Activated CD4-positive, alpha-beta T cell treated with anti-CD3 and anti-CD28 coated beads, Interleukin-2, amount 50 U/mL, for 24 hours (primary cell): Measurements from ENCODE around the gene TSPAN3.
A peak's percentile ranks its signal among the peaks of the same experiment; 100 is the strongest.

ENCODE experiments used
- DNase-seq, 2 donors: peaks; one replicate each; pipeline ENCODE4 v3.0.0-alpha.2; 2020; ENCODE audit warnings: low read depth in 1 of 2, low spot score in 1 of 2

TSPAN3 gene

DNA sequence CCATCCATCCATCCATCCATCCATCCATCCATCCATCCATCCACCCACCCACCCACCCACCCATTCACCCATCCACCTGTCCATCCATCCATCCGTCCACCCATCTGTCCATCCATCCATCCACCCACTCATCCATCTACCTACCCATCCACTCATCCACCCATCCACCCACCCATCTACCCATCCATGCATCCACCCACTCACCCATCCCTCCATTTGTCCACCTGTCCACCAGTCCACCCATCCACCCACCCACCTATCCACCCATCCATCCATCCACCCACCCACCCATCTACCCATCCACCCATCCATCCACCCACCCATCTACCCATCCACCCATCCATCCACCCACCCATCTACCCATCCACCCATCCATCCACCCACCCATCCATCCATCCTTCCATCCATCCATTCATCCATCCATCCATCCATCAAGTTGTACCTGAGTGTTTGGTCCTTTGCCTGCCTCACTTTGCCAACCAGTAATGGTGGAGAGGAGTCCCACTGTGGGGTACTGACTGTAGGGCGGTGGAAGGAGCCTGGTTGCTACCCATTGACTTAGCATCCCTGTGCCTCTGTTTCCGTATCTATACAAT is 58.7 kb downstream of the TSPAN3 start:
- DNase-seq = no peak

DNA sequence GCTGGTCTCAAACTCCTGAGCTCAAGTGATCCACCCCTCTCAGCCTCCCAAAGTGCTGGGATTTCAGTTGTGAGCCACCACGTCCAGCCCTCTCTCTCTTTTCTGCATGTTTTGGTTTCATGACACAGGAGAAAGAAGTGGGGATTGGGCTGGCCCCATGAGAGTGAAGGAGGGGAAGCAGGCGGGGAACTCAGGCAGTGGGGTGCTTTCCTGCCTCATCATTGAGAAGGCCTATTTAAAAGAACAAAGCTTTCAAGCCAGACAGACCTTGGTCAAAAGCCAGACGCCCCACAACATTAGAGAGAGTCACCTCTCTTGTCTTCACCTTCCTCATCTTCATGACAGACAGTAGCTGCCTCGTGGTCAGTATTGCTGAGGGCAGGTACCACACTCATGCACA is 60.1 kb downstream of the TSPAN3 start:
- DNase-seq = no peak

DNA sequence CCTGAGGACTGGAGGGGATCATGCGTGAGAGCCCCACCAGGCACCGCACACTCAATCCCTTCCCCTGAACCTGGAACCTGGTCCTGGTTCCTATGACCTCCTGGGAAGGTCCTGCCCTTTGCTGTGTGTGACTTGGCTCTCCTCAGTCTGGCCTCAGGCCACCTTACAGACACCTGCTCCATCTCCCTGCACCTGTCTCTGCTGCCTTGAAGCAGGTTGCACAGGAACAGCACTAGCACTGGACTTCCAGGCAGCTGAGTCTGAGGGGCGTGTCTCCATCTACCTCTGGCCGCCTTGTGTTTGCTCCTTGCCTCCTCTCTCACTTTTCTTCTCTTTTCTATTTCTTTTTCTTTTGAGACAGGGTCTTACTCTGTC is 60.6 kb downstream of the TSPAN3 start:
- DNase-seq = no peak

DNA sequence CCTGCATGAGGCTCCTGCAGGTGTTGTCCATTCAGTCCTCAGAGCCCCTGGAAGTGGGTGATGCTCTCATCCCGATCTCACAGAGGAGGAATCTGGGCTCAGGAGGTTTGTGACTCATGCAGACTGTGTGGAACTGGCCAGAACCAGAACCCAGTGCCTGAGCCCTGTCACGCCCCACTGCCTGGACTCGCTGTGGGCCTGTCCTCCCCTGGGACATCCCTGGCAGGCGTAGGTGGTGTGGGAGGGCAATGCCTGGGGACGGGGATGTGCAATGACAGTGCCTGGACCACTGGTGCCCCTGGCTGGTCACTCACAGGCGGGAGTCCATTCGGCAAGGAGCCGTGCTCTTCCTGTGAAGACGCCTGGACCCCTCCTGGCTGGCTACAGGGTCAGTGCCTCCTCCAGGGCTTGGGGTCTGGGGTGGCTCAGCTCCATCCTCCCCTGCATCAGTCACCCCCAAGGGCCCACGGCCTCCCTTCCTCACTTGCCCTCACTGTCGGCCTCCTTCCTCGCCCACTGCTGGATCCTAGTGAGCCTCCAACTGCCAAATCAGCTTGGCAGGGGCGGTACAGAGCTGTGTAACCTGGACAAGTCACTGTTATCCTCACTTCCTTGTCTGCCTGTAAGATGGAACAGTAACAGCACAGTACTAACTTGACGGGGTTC is 61.1 kb downstream of the TSPAN3 start:
- DNase-seq = no peak

DNA sequence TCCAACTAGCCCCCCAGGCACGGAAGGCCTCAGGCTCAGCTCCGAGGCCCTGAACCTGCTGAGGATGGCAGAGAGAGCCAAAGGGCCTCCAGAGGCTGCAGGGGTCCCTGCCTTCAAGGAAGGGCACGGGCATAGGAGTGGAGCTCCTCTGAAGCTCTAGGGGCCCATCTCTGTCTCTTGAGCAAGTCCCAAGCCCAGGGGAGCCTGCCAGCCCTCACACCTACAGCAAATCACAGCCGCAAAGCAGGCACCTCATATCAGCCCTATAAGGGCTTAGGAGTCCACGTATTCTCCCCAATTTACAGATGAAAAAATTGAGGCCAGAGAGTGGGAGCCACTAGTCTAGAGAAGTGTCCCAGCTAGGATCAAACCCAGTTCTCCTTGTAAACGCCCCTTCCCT is 61.7 kb downstream of the TSPAN3 start:
- DNase-seq = no peak

DNA sequence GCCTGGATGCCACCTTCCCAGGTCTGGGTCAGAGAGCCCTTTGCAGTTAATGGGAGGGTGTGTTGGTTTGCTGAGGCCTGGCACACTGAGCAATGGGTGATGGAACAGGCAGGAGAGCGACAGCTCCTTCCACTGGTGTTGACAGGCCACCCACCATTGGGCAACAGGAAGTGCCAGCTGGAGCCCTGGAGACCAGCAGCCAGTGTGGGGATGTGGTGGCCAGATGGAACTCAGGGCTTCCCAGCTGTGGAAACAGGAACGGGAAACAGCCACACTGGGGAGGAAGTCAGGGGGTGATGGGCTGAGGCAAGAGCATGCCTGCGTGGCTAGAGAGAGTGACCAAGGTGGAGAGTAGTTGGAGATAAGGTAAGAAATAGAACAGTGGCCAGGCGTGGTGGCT is 66.7 kb downstream of the TSPAN3 start:
- no peak for DNase-seq

DNA sequence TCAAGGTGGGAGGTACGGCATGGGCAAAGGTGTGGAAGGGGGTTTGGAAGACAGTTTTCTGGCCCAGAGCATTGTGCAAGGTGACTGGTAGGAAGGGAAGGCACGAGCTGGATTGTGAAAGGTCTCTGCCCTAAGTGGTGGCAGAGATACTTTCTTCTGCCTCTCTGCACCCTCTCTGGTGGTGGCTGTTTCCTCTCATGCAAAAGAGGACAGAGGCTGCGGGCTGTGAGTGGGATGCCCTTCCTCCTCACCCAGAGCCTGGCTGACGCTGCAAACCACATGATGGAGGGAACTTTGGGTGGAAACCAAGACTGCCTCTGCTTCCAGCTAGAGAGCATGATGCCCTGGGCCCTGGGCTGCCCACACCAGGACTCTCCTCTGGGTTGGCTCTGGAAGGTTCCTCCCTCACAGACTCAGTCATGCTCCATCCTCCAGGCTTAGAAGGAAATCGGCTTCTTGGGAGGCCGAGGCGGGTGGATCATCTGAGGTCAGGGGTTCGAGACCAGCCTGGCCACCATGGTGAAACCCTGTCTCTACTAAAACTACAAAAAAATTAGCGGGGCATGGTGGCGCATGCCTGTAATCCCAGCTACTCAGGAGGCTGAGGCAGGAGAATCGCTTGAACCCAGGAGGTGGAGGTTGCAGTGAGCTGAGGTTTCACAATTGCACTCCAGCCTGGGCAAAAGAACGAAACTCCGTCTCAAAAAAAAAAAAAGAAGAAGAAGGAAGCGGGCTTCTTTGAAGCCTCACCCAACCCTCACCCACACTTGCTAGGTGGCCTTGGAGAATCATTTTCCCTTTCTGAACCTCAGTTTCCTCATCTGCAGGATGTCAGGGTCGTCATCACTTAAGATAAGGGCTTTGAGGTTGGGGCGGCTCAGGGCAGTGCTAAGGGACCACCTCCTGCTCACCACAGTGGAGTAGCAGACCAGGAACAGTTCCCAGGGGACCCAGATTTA is 67.7 kb downstream of the TSPAN3 start:
- peak in 1 of 2 donors; percentile 70 for DNase-seq

DNA sequence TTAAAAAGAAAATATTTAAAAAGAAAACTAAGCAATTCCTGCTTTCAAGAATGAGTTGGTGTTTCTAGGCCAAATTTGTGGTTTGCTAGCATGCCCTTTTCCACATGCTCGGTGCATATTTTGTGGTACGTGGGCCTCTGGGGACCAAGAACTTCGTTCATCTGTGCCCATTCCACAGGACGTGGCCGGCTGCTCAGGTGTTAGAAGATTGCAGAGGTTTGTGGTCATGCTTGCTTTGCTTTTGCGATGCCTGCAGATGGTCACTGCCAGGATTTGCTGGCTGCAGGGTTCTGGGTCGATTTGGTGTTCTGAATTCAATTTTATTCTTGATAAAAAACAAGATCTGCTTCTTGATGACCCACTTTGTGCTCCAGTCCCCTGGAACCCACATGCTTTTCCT is 68.5 kb downstream of the TSPAN3 start:
- no peak for DNase-seq

DNA sequence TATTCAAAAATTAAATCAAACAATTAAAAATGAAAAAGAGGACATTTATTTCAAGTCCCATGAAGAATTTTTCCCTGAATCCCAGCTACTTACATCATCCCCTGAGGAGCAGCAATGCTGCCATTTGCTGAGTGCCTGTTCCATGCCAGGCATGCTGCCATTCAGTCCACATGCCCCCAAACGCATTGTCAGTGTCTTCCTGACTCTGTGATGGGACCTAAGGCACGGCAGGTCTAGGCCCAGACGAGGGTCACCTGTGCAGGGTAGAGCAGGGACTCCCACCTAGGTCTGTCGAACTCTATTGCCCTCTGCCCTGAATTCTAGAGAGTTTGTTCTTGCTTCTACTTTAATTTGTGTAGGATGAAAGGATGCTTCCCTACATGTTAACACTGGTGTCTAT is 68.9 kb downstream of the TSPAN3 start:
- no peak for DNase-seq

DNA sequence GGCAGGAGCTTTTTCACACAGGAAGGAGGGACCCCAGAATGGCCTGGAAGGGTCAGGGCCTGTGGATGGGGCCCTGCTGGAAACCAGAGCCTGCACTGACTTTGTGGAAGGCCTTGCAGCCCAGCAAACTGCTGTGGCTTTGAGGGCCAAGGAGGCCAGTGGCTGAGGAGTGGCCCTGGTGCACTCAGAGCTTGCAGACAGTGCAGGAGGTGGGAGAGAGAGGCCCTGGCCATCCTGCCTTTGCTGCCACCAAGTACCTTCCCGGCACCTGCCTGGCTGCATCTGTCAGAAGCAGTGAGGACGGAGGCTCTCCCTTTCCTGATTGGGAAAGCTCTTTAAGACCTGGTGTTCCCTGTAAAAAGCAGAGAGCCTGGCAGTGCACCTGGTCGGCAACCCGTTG is 69.6 kb downstream of the TSPAN3 start:
- no peak for DNase-seq

DNA sequence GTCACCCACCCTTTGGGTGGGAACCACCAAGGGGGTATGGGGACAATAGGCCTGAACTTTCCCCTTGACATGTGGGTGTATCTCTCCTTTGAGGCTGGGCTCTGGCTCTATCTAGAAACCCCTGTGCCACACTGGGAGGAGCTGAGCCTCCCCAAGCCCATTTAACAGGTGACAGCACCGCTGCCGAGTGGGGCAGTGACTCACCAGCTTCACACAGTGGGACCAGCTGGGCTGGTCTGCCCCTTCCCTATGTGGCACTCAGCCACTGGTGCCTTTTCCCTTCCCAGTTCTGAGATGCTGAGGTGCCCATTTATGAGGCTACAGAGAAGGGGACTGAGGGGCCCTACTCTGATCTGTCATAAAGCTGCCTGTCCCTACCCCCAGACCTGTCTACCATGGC is 70.9 kb downstream of the TSPAN3 start:
- DNase-seq = no peak

DNA sequence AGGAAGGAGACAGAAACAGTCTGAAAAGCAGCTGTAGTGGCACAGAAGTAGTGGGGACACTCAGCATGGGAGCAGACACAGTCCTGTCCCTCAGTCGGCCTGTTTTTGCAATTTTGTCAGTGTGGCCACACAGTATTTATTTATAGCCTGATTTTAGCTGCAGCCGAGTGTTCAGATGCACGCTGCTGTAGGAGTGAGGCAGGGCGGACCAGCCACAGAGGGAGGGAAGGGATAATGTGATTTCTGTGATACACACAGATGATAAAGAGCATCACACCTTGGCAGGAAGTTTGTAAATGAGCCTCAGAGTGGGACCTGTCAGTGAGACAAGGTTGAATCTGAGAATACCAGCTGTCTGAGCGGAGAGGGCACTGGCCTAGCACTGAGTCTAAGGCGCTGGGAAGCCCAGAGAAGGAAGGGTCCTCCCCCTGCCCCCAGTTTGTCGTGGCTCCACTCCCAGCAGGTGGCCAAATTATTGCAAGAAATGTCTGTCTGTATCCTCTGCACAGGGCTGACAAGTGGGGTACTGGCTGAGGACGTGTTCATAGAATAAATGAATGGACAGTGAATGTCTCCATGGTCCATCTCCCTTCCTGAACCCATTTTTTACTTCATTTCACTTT is 72.1 kb downstream of the TSPAN3 start:
- no peak for DNase-seq

DNA sequence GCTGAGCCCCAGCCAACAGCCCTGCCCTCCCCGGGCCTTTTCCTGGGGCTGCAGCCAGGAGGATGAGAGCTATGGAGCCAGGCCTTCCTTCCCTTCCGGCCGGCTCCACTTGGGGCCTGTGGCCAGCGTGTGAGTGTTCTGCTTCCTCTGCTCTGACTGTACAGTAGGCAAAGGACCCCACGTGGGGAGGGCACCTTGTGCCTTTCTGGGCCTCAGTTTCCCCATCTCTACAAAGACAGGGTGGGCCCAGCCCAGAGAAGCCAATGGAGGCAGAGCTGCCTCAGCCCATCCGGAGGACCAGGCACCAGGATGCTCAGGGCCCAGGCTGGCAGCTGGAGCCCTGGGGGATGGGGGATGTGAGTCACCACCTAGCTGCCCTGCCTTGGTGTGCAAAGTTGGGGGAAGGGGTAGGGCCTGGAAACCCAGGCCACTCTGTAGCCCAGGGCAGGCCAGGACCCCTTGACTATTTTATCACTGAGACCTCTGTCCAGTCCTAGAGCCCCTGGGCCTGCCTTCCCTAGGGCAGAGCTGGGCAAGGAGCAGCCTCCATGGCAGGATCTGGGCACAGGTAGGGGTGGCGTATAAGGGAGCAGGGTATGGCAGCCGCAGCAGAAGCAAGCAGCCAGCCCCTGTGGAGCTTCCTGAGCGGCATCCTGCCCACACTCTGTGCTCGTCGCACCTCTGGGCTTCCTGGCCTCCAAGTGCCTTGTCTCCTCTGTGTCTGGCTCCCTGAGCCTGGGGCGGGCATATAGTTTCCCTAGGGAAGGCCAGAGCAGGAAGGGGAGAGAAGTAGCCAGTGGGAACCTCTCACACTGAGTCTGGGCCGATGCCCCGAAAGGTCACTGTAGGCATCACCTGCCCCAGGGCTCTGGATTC is 74.1 kb downstream of the TSPAN3 start:
- no peak for DNase-seq

DNA sequence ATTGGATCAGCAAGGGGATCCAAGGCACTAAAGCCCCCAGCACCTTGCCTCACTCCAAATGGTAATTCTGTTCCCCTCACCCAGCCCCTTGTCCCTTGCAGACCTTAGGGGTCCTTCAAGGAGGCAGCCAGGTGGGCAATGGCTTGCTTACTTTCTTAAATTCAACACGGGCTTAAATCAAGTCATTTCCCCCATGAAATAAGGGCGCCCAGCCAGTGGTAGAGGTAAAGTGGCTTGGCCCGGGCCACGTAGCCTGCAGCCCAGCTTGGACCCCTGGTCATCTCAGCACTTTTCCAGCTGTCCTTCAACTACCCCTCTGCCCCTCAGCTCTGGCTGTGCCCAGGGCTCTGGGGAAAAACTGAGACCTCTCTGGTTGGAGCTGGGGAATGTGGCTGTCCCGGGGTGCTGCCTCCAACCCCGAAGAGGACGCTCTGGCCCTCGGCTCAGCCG is 74.8 kb downstream of the TSPAN3 start:
- DNase-seq = no peak

DNA sequence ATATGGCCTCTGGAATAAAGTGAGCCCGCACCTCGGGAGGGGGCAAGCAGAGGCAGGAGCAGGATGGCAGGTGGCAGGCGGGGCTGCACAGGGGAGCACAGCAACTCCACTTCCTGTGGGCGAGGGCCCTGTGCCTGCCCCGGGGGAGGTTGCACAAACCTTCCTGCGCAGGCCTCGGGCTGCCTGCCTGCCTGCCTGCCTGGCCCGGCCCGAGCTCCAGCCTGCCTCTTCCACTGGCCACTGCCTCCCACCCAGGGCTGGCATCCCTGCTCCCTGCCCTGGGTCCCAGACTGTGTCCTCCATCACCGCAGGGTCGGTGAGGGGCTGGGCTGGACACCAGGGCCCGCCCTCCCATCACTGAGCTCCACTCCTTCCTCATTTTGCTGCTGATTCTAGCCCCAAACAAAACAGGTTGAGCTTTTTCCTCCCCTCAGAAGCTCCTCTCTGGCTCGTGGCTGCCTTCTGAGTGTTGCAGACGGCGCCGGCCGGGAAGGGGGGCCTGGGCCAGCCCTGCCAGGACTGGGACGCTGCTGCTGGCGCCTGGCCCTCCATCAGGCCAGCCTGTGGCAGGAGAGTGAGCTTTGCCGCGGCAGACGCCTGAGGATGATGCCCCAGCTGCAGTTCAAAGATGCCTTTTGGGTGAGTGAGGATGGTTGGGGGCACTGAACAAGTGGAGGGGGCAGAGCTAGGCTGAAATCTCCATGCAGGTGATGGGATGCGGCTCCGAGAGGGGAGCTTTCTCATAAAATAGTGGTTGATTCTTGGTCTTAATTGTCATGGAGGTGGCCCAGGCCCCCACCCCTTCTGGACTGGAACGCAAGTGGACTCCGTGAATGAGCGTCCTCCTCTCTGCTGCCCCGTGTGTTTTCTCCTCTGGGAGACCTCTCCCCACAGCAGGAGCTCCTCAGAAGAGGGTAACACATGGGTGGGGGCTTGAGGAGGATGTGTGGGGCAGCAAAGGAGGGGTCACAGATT is 75.7 kb downstream of the TSPAN3 start, which contains the start of gene PSTPIP1:
PSTPIP1 (plus strand) TSS at position 156 of the 975 bp plus-strand sequence; CDS start at position 604, 448 bp downstream.
- peak in 1 of 2 donors; percentile 46 for DNase-seq

DNA sequence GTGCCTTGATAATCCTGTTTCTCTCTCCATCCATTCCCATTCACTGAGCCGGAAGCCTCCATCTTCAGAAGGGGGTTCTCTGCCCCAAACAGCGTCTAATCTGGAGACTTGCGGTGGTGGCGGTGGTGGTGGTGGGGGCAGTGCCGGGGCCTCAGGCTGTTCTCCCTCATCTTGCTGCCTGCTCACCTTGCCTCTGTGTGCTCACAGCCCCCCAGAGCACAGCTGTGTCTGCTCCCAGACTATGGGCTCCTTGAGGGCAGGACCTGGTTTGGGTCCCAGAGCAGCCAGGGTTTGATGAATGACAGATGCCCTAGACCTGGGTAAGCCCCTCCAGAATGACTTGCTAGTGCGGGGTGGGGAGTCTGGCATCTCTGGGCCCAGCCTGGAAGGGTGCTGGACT is 76.4 kb downstream of the TSPAN3 start:
- DNase-seq = no peak

DNA sequence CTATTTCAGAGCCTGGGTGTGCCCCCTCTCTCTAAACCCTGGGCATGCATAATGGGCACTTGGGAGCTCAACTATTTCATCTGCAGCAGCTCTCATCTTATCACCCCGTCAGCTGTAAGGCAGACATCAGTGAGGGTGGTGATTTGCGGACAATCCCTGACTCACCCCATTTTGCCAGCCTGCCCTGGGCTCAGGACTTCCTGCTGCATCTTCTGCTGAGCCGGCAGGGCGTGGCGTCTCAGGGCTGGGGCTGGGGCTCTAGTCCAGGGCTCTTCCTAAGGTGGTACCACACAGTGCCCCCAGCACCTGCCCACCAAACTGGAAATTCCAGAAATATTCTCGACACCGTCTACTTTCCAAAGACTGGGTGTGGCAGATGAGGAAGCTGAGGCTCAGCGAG is 76.9 kb downstream of the TSPAN3 start:
- peak in 1 of 2 donors; percentile 37 for DNase-seq

DNA sequence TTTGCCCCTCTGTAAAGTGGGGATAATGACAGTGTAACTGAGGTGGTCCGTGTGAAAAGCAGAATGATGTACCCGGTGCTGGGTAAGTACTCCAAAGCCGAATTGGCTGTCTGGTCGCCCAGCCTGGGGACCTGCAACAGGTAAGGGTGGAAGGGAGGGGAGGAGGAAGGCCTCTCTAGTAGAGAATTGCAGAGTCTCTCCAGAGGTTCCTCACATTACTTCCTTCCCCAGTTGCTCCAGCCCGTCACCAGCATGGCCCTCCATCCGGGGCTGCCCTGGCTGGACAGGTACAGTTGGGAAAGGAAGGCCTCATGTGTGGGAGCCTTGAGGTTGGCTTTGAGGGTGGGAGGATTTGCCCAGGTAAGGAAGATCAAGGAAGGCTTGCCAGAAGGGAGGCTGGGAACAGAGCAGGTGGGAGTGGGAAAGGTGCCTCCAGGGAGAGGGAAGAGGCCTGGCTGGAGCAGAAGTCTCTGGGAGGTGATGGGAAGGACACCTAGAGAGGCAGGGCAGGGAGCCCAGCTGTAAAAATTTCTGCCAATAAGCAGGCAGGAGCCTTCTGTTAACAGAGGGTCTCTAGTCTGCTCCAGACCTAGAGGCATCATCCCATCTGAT is 77.7 kb downstream of the TSPAN3 start:
- no peak for DNase-seq
